Hematopoietic multipotent progenitor cell treated with erythropoietin and hydrocortisone succinate and interleukin-3 and kit ligand, for 15 days (in vitro differentiated cells): ENCODE results near the gene GIGYF1.
A peak's percentile ranks its signal among the peaks of the same experiment; 100 is the strongest.
"Not testable (repeated sequence)": the region's sequence is repeated elsewhere in the genome, so short reads cannot be mapped to it uniquely, and the experiment has no call there.

ENCODE experiments used
- DNase-seq: peaks from one replicate; pipeline ENCODE4 v3.0.0-alpha.2; 2015; ENCODE audit warnings: low spot score

The GIGYF1 gene

GRCh38 chr7:100706672-100707311 is 12.7 kb upstream of the GIGYF1 start:
- no peak for DNase-seq

DNA sequence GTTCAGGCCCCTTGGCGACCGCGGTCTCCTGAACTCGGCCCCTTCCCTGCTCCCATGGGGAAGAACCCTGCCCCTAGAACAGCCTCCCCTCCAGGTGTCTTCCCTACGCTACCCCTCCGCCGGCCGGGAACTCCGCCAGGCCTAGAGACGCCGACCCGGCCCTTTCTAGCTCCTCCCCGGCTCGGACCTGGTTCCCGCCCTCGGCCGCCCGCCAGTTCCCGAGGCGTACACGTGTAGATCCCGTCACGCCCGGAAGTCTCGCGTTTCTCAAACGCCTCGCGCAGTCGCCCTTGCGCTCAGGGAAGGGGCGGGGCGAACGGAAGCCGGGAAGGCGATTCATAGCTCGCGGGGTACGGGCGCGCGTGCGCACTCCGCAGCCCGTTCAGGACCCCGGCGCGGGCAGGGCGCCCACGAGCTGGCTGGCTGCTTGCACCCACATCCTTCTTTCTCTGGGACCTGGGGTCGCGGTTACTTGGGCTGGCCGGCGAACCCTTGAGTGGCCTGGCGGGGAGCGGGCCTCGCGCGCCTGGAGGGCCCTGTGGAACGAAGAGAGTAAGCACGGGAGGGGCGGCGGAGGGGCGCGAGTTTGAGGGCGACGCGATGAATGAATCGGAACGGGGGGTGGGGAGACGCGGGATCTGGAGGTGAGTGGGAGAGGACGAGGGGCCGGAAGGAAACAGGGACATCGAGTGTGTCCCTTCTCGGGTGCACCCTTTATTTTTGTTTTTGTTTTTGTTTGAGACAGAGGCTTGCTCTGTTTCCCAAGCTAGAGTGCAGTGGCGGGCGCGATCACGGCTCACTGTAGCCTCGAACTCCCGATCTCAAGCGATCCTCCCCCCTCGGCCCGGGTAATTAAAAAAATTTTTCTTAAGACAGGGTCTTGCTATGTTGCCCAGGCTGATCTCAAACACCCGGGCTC is 12.0 kb upstream of the GIGYF1 start, which contains the start of gene POP7:
Gene POP7, plus strand, starts transcription at position 369 of the 919 bp plus-strand sequence. CDS start 710 bp downstream, outside the sequence.
- peak; percentile 98 for DNase-seq

GRCh38 chr7:100705320-100705752 is 11.3 kb upstream of the GIGYF1 start:
- peak; percentile 72 for DNase-seq

DNA sequence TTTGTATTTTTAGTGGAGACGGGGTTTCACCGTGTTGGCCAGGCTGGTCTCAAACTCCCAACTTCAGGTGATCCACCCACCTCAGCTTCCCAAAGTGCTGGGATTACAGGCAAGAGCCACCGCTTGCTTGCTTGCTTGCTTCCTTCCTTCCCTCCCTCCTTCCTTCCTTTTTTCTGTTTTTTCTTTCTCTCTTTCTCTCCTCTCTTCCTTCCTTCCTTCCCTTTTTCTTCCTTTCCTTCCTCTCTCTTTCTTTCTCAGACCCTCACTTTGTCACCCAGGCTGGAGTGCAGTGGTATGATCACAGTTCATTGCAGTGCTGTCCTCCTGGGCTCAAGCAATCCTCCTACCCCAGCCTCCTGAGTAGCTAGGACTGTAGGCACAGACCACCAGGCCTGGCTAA is 7.0 kb upstream of the GIGYF1 start:
- DNase-seq: not testable (repeated sequence)

GRCh38 chr7:100699018-100699417 is 5.0 kb upstream of the GIGYF1 start:
- DNase-seq: no peak

DNA sequence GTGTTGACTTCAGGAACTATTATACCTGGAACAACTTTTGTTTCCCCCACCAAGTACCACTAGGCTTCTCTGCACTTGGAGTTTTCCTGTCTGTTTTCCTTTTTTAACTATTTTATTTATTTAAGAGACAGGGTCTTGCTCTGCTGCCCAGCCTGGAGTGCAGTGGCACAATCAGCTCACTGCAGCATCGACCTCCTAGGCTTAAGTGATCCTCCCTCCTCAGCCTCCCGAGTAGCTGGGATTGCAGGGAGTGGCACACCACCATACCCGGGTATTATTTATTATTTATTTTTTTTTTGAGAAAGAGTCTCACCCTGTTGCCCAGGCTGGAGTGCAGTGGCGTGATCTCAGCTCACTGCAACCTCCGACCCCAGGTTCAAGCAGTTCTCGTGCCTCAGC is 2.1 kb upstream of the GIGYF1 start:
- no peak for DNase-seq

GRCh38 chr7:100693312-100694097 is 545 bp downstream of the GIGYF1 start:
- DNase-seq: no peak

DNA sequence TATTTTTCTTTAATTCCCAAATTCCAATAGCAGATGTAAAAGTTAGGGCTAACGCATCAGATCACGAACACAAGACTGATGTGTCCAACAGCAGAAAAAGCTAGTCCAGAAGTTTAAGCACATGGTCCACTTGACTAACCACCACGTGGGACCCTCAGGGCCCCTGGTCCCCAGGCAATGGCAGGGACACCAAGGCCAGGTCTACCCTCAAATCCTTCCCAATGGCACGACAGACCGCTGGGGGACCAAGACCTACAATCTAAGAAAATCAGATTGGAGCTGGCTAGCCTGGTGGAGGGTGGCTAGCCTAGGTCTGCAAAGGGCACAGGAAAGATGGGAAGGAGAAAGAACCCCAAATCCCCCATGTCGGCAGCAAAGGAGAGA is 1.5 kb downstream of the GIGYF1 start:
- no peak for DNase-seq

DNA sequence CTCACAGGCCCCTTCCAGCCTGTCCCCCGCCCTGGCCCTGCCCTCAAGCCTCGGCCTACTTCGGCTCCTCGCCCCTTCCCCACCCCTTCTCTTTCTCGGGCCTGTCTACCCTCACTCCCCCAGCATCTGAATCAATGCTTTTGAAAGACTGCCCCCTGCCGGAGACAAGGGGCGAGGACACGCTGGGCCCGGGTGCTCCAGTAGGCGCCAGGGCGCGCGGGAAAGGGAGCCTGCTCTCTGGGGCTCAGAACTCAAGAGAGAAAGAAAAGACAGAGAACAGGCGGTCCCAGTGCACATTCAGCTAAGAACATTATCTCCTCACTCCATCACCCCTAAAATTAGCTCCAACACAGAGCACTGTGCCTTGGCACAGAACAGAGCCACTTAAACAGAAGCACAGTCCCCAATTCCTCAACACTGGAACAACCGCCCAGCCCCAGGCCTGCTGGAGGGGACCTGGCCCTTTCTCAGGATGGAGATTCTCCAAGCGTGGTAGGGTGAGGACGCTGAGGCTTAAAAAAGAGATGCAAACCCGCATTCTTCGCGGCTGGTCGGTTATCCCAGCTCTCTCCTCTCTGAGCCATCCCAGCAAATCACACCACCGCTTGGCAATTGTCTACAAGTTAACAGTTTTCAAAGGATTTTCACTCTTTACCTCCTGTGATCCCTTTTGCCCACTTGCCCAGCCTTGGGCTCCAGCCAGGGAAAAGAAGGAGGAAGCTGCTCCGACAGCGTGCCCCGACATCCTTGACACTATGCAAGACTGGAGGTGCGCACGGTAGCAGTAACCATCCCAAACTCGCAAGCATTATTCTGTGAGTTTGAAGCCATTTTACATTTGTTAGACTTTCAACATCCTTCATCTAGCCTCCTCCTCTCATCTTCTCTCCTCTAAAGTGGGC is 2.1 kb downstream of the GIGYF1 start:
- DNase-seq: peak; percentile 84

DNA sequence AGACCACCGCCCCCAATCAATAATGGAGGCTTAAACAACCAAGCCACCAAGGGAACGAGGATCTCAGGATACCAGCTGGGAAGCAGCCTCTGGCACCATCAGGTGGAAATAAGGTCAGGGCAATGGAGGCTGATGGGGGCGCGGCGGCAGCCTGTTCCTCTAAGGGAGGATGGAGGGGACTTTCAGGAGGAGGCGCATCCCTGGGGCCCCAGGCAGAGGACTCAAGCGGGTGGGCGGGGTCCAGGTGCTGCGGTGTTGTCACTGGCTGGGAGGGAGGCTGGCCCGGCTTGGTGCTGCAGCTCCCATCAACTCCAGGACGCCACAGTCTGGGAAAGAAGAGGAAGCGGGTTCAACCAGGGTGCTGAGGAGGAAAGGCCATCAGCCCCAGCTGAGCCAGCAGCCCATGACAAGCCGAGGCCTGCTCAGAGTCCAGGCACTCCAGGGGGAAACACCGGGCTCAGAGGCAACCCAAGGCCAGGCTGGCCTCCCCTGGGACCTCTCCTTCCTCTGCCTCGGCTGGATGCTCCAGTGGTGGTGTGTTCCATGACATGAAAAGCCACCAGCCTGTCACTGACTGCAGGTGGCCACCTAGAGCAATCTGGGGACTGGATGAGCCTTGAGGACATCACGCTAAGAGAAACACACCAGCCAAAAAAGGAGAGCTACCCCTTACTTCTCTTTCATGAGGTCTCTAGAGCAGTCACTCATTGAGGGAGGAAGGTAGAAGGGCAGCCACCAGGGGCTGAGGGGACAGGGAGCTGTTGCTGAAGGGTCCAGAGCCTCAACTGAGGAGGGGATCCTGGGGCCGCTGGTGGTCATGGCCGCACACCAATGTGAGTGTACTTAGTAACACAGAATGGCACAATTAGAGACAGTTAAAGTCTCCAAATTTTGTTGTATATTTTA is 4.6 kb downstream of the GIGYF1 start:
- no peak for DNase-seq

GRCh38 chr7:100688326-100688860 is 5.7 kb downstream of the GIGYF1 start:
- no peak for DNase-seq

DNA sequence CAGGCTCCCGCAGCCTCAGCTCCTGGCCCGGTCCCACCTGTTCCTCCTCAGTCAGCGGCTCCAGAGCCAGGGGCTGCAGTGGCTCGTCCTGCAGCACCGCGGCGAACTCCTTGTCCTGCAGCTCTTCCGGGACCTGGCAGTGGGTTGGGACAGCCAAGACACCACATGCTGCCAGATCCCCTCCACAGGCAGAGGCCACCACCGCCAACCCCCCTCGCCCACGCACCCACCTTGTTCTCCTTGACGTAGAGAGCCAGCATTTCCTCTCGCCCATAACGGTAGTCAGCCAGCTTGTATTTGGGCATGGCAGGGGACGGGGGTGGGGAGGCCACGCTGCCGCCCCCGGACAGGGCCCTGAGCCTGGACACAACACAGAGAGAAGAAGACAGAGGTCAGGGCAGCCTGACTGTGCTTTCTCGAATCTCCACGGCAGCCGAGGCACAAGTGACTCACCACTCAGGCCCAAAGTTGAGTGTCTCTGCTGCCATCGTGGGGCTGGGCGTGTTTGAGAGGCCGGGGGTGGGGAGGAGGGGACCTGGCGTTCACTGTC is 6.2 kb downstream of the GIGYF1 start:
- DNase-seq: no peak

DNA sequence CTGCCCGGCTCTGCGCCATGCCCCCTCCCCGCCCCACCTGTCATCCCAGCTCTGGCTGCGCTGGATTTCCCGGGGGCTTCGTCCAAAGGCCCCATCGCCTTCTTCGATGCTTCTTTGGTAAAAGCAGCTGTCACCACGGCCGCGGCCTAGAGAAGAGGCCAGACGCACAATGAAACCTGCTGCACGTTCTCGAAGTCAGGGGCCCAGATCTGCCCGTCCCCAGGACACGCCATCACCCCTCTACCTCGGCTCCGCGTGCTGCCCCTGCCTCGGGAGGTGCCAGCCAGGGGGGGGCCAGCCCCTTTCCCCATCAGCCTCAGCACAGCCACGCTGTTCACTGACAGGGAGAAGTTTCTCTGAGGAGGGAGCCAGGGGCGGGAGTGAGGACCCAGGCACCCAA is 6.8 kb downstream of the GIGYF1 start:
- DNase-seq: no peak

- no peak for DNase-seq
Observed at GRCh38 chr7:100686822-100687211, 7.2 kb downstream of the GIGYF1 start.

DNA sequence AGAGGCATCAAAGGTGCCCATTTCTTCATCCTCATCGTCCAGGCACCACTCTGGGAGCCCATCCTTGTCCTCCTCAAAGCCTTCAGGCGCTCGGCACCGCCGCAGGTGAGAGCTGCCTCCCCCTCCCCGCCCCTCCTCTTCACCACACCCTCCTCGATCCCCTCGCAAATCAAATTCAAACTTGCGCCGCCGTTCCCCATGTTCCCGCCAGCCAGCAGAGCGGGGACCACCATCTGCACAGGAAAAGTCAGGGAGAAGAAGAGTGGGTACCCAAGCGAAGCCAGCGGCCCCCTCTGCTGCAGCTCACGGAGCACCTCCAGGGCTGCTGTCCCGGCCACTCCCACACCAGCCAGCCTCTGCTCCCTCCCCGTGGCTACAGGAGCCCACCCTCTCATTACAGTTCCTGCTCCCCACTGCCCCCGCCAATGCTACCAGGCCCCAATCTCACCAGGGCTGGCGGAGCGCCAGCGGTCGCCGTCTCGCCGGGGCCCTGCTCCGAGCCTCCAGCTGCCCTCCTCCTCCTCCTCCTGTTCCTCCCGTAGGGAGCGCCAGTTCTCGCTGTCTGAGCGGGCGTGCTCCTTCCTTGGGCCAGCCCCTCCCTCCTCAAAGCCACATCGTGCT is 7.7 kb downstream of the GIGYF1 start:
- no peak for DNase-seq

- no peak for DNase-seq
Observed at GRCh38 chr7:100685631-100686145, 8.4 kb downstream of the GIGYF1 start.

DNA sequence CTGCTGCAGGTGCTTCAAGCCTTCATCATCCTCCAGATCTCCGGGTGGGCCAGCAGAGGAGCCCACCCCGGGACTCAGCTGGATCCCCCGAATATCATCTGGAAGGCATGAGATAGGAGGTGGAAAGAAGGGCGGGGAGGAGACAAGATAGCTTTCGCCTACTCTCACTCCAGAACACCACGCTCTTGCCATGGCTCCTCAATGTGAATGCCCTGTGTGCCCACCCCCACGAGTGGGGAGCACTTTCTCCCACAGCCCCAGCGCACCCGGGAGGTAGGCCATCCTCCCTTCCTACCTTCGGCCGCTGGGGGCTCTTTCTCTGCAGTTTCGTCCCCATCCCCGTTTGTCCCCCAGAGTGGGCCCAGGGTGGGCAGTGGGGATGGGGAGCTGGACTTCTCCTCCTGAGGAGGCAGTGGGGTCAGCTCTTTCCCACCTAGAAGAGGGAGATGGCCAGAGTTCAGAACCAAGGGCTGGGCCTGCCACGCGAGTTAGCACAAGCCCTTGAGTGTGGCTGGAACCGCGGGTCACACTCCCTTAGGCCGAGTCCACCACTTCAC is 8.9 kb downstream of the GIGYF1 start:
- DNase-seq: no peak

GRCh38 chr7:100684534-100685042 is 9.5 kb downstream of the GIGYF1 start:
- no peak for DNase-seq
